ENCODE results near the gene CARS1. TPM values are rescaled to one million over a fixed set of nuclear protein-coding genes. Genes with fewer than 3 reads are reported as not detected.

CARS1 gene
- total RNA-seq, 1 donor from 2014 or later, result 14.3 TPM

DNA sequence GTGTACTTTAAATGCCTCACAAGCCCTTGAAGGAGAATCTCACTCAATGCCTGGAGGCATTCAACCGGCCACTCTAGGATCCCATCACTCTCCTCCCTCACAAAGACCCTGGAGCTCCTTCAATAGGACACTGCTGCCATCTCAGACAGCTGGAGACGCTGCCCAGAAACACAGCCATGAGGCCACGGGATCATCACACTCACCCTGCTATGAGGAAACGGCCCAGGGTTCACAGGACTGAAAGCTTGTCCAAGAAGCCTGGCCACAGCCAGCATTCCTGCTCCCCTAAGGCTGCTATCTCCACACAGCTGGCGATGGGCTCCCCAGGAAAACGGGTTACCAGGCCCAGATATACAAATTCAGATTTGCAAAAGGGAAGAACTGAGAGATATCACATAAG is 13.2 kb downstream of the CARS1 start:
- peak overlapping the region; percentile 80 for H3K27ac ChIP-seq (replicated peaks)
- no peaks in the 10 kb centered on the region for H3K27me3 ChIP-seq (ENCODE audit: low read depth)
- H3K4me1 ChIP-seq, result peaks cover 45% of the 10 kb centered on the region
- intact Hi-C loops (cut with micrococcal nuclease), result no loop called here
- TF ChIP-seq, protein P1, sequence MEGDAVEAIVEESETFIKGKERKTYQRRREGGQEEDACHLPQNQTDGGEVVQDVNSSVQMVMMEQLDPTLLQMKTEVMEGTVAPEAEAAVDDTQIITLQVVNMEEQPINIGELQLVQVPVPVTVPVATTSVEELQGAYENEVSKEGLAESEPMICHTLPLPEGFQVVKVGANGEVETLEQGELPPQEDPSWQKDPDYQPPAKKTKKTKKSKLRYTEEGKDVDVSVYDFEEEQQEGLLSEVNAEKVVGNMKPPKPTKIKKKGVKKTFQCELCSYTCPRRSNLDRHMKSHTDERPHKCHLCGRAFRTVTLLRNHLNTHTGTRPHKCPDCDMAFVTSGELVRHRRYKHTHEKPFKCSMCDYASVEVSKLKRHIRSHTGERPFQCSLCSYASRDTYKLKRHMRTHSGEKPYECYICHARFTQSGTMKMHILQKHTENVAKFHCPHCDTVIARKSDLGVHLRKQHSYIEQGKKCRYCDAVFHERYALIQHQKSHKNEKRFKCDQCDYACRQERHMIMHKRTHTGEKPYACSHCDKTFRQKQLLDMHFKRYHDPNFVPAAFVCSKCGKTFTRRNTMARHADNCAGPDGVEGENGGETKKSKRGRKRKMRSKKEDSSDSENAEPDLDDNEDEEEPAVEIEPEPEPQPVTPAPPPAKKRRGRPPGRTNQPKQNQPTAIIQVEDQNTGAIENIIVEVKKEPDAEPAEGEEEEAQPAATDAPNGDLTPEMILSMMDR (IDR thresholded peaks at IDR 0.05; ENCODE audit: borderline replicate concordance), result no peak
- H3K4me3 ChIP-seq, result no peak overlapping the region
- DNase-seq, result peak; percentile 13
- no peaks in the 10 kb centered on the region for H3K9me3 ChIP-seq (replicated peaks)
- peaks cover 32% of the 10 kb centered on the region for H3K36me3 ChIP-seq

DNA sequence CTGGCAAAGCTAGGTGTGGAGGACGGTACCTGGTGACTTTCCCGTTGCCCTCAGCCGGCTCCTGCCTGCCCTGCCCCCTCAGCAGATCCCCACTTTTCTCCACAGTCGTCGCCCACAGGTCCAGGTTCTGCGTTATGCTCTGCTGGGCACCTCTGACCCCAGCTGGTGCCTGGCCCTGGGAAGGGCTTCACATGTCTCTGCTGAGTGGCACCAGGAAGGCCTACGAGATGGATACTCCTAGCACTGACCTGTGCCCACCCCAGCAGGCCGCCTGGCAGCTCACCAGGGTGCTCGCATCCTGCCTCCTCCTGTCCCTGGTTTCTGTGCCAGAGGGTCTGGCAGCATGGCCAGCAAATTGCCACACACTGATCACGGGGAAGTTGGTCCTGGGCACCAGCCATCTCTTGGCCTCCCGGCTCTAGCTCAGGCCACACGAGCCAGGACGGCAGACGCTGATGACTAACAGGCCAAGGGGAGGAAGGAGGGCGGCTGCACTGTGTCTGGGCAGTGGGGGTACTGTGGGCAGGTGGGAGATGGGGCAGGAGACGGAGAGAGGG is 13.8 kb downstream of the CARS1 start:
- TF ChIP-seq, protein P1 (IDR thresholded peaks at IDR 0.05; ENCODE audit: borderline replicate concordance), result no peak
- intact Hi-C loops (cut with micrococcal nuclease), result no loop called here
- H3K4me1 ChIP-seq, result peaks cover 40% of the 10 kb centered on the region
- DNase-seq, result peak; percentile 80
- peak overlapping the region; percentile 80 for H3K27ac ChIP-seq (replicated peaks)
- H3K36me3 ChIP-seq, result peaks cover 38% of the 10 kb centered on the region
- H3K4me3 ChIP-seq, result no peak overlapping the region
- no peaks in the 10 kb centered on the region for H3K9me3 ChIP-seq (replicated peaks)
- no peaks in the 10 kb centered on the region for H3K27me3 ChIP-seq (ENCODE audit: low read depth)

DNA sequence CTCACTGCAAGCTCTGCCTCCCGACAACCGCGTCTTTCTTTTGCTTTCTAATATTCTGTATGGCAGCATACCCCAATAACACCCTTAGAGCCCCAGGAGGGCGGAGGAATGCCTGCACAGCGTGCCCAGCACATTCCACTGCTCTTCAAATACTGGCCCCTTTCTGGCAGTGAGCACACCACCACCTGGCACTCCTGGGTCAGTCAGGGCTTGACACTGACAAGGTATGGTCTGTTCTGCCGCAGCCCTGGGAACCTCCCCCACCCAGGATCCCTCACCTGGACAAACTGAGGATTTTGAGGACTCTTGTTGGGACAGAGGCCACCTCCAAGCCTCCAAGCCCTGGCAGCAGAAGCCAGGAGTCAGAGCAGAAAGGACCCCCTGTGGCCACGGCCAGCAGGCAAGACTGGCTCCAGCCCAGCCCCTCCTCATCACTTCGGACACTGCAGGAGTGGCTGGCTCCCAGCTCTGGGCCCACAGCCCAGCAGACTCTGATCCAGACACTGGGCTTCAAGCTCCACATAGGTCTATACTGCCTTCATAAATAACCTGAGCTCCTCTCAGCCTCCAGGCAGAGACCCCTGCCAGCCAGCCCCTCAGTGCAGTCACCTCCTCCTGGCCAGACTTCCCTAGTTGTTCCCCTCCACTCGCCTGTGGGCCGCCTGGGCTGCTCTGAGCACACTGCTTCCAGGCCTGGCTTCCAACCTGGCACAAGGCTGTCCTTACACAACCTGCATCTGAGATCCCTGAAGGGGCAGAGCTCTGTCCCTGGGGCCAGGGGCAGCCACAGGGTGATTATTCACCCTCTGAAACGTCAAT is 14.5 kb downstream of the CARS1 start:
- H3K9me3 ChIP-seq (replicated peaks), result no peaks in the 10 kb centered on the region
- TF ChIP-seq, protein P1 (IDR thresholded peaks at IDR 0.05; ENCODE audit: borderline replicate concordance), result no peak
- peaks cover 45% of the 10 kb centered on the region for H3K36me3 ChIP-seq
- H3K4me3 ChIP-seq, result no peak overlapping the region
- peak; percentile 26 for DNase-seq
- intact Hi-C loops (cut with micrococcal nuclease), result no loop called here
- H3K4me1 ChIP-seq, result peaks cover 40% of the 10 kb centered on the region
- peak overlapping the region; percentile 80 for H3K27ac ChIP-seq (replicated peaks)
- H3K27me3 ChIP-seq (ENCODE audit: low read depth), result no peaks in the 10 kb centered on the region

DNA sequence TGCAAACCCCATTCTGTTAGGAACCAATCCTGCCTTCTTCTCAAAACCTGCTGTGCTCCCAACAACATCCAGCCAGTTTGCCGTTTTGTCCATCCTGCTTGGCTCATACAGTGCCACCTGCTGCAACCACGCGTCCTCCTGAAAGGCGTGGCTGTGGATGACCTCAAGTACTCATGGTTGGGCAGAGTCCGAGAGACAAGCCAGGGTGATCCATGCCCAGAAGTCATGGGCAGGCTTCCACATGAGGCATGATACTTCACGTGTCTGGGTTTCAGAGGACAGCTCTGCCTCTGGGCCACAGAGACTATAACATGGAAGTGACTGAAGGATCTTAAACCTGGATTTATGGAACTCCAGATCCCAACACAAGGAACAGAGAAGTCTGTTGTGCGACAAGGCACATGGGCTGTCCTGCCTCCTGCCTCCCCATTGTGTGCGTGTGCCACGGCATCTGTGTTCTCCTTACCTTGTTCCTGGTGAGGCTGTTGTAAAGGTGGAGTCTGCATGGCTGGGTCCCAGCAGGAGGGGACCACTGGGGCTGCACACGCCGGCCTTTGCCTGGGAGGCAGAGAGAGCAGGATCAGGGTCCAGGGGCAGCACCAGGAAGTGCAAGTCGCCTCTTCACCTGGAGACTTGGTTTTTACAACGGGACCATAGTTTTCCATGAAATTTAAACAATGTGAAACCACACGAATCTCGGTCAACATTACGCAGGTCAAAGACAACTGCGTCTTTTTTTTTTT is 15.4 kb downstream of the CARS1 start:
- peak; percentile 69 for DNase-seq
- Histone ChIP-seq H3K27ac (replicated peaks) (peak overlapping the region; percentile 80), H3K4me3 (no peak overlapping the region), H3K9me3 (replicated peaks) (no peaks in the 10 kb centered on the region), H3K4me1 (peaks cover 48% of the 10 kb centered on the region), H3K36me3 (peaks cover 54% of the 10 kb centered on the region), H3K27me3 (ENCODE audit: low read depth) (no peaks in the 10 kb centered on the region)
- intact Hi-C loops (cut with micrococcal nuclease), result no loop called here
- TF ChIP-seq, protein P1 (IDR thresholded peaks at IDR 0.05; ENCODE audit: borderline replicate concordance), result no peak

DNA sequence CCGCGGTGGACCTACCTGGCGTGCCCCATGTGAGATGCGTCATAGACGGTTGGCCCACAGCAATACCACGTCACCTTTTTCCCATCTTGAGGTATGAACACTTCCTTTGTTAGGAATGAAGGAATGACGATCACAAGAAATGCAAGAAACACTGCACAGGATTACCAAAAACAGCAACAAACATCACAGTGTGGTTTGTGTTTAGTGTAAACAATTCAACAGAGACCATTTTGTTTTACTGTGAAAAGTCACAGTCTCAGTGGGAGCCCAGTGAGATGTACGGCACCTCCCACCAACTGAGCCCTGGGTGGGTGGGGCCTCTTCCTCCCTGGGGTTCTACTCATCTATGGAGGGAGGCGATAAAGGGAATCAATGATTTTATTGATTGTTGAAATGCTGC is 16.3 kb downstream of the CARS1 start:
- DNase-seq, result no peak
- peaks cover 57% of the 10 kb centered on the region for H3K4me1 ChIP-seq
- no peaks in the 10 kb centered on the region for H3K27me3 ChIP-seq (ENCODE audit: low read depth)
- intact Hi-C loops (cut with micrococcal nuclease), result no loop called here
- H3K4me3 ChIP-seq, result no peak overlapping the region
- H3K36me3 ChIP-seq, result peaks cover 62% of the 10 kb centered on the region
- no peaks in the 10 kb centered on the region for H3K9me3 ChIP-seq (replicated peaks)
- no peak overlapping the region for H3K27ac ChIP-seq (replicated peaks)
- TF ChIP-seq, protein P1 (IDR thresholded peaks at IDR 0.05; ENCODE audit: borderline replicate concordance), result no peak
